OCI-LY1 (cell line): ENCODE measurements around the gene LRRC14B.

Experiments
- H2AFZ ChIP-seq: fragments of 200-600 bp; sonication (generic), shearing (Covaris generic); 2 replicates; pipeline ENCODE4 v1.6.0; 2014; ENCODE audit warnings: antibody characterized with exemption, mild to moderate bottlenecking, low read length
- H3F3A ChIP-seq: fragments of 200-600 bp; sonication (generic), shearing (Covaris generic); 2 replicates; pipeline ENCODE4 v1.6.0; 2014; ENCODE audit warnings: mild to moderate bottlenecking, antibody characterized with exemption, low read length, moderate library complexity; ENCODE audit not compliant: insufficient read depth
- H3K27ac ChIP-seq: fragments of 200-600 bp; sonication (generic); 2 replicates; pipeline ENCODE4 v1.5.1; 2014; ENCODE audit warnings: low read length, mixed run types, mild to moderate bottlenecking, low read depth; ENCODE audit not compliant: poor library complexity, severe bottlenecking
- H3K27me3 ChIP-seq: fragments of 200-600 bp; sonication (generic); 2 replicates; pipeline ENCODE4 v1.6.0; 2014; ENCODE audit warnings: antibody characterized with exemption, mild to moderate bottlenecking, low read length, moderate library complexity; ENCODE audit not compliant: insufficient read depth
- H3K36me3 ChIP-seq: fragments of 200-600 bp; sonication (generic); 2 replicates; pipeline ENCODE4 v1.6.1; 2014; ENCODE audit warnings: mild to moderate bottlenecking, antibody characterized with exemption, low read length, moderate library complexity, mixed read lengths; ENCODE audit not compliant: insufficient read depth
- H3K4me1 ChIP-seq: fragments of 200-600 bp; sonication (generic); 2 replicates; pipeline ENCODE4 v1.5.1; 2014; ENCODE audit warnings: mild to moderate bottlenecking, low read length, moderate library complexity; ENCODE audit not compliant: insufficient read depth, severe bottlenecking
- H3K4me2 ChIP-seq: fragments of 200-600 bp; sonication (generic), shearing (Covaris generic); 2 replicates; pipeline ENCODE4 v1.6.1; 2014; ENCODE audit warnings: low read length
- H3K4me3 ChIP-seq: fragments of 200-600 bp; sonication (generic); 2 replicates; pipeline ENCODE4 v1.5.1; 2014; ENCODE audit warnings: low read length, low read depth, mild to moderate bottlenecking, mixed read lengths; ENCODE audit not compliant: poor library complexity, severe bottlenecking
- H3K79me2 ChIP-seq: fragments of 200-600 bp; shearing (Covaris generic); 2 replicates; pipeline ENCODE4 v1.6.1; 2016; ENCODE audit warnings: mixed run types, low read length, mixed read lengths; ENCODE audit not compliant: insufficient read depth
- H3K9ac ChIP-seq: fragments of 200-600 bp; sonication (generic), shearing (Covaris generic); 2 replicates; pipeline ENCODE4 v1.6.1; 2014; ENCODE audit warnings: mild to moderate bottlenecking, low read length, mixed read lengths
- H3K9me2 ChIP-seq: fragments of 200-600 bp; sonication (generic), shearing (Covaris generic); 2 replicates; pipeline ENCODE4 v1.6.1; 2014; ENCODE audit warnings: low read depth, mild to moderate bottlenecking, low read length, mixed read lengths
- H3K9me3 ChIP-seq: fragments of 200-600 bp; shearing (Covaris generic); 2 replicates; pipeline ENCODE4 v1.6.1; 2014; ENCODE audit warnings: low read length, mixed read lengths
- H4K20me1 ChIP-seq: fragments of 200-600 bp; sonication (generic), shearing (Covaris generic); 2 replicates; pipeline ENCODE4 v1.6.0; 2016; ENCODE audit warnings: mild to moderate bottlenecking, low read length; ENCODE audit not compliant: insufficient read depth
- EZH2 ChIP-seq: fragments of 200-600 bp; sonication (generic), shearing (Covaris generic); IDR thresholded peaks from 2 replicates; pipeline ENCODE4 v1.8.0; 2017; ENCODE audit warnings: borderline replicate concordance, mixed run types, mild to moderate bottlenecking, antibody characterized with exemption, low read length, moderate library complexity, mixed read lengths
- TF ChIP-seq, protein P1 (sequence below): fragments of 200-600 bp; sonication (generic), shearing (Covaris generic); IDR thresholded peaks from 2 replicates; pipeline ENCODE4 v1.5.1; 2017; ENCODE audit warnings: mild to moderate bottlenecking, antibody characterized with exemption, low read length, moderate library complexity, mixed read lengths

Gene LRRC14B

DNA sequence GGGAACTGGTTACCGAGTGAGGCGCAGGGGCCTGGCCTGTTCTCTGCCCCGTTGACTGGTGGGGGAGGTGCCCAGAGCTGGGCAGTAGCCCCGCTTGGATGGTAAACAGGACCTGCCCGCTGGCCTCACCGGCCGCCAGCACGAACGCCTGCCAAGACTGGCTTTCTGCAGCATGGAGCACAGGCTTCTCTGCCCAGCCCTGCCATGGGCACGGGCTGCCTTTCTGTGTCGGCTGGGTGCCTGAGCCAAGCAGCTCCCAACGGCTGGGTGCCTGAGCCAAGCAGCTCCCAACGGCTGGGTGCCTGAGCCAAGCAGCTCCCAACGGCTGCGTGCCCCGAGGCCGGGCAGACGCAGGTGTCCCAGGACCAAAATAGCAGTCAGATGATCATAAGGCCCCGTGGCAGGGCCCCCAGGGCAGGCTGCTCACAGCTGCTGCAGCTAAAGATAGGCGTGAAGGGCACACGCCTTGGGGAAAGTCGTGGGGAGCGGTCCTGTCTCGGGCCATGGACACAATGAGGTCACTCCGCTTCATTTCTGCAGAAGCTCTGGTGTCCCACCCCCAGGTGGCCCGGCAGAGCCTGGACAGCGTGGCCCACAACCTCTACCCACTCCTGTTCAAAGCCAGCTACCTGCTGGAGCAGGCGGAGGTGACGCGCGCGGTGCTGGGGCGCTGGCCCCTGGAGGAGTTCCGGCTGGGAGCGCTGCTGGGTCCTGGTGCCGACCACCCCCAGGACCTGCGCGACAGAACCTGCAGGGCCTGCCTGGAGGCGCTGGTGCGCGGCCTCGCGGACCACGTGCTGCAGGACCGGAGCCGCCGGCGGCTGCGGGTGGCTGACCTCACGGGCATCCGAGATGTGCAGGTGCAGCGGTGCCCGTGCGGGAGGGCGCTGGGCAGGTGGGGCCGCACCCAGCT lies at the start of gene LRRC14B:
Gene LRRC14B (plus strand): TSS at position 460 of the 913 bp plus-strand sequence. CDS start 44 bp downstream, at position 504.
- Histone ChIP-seq H3K36me3 (no peaks in the 10 kb centered on the region), H3K4me2 (peak within 1 kb of the TSS; percentile 44), H3K27ac (peak within 1 kb of the TSS; percentile 79), H3K9me3 (no peaks in the 10 kb centered on the region), H3K9ac (peak within 1 kb of the TSS; percentile 51), H3K4me1 (peaks cover 62% of the 10 kb centered on the region), H2AFZ (no peak within 1 kb of the TSS), H3K27me3 (no peaks in the 10 kb centered on the region), H3K4me3 (peak within 1 kb of the TSS; percentile 28), H4K20me1 (no peaks in the 10 kb centered on the region), H3K79me2 (no peaks in the 10 kb centered on the region), H3K9me2 (no peaks in the 10 kb centered on the region), H3F3A (no peaks in the 10 kb centered on the region)
- TF ChIP-seq, protein P1, sequence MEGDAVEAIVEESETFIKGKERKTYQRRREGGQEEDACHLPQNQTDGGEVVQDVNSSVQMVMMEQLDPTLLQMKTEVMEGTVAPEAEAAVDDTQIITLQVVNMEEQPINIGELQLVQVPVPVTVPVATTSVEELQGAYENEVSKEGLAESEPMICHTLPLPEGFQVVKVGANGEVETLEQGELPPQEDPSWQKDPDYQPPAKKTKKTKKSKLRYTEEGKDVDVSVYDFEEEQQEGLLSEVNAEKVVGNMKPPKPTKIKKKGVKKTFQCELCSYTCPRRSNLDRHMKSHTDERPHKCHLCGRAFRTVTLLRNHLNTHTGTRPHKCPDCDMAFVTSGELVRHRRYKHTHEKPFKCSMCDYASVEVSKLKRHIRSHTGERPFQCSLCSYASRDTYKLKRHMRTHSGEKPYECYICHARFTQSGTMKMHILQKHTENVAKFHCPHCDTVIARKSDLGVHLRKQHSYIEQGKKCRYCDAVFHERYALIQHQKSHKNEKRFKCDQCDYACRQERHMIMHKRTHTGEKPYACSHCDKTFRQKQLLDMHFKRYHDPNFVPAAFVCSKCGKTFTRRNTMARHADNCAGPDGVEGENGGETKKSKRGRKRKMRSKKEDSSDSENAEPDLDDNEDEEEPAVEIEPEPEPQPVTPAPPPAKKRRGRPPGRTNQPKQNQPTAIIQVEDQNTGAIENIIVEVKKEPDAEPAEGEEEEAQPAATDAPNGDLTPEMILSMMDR, result no peak
- TF ChIP-seq EZH2, result no peak

DNA sequence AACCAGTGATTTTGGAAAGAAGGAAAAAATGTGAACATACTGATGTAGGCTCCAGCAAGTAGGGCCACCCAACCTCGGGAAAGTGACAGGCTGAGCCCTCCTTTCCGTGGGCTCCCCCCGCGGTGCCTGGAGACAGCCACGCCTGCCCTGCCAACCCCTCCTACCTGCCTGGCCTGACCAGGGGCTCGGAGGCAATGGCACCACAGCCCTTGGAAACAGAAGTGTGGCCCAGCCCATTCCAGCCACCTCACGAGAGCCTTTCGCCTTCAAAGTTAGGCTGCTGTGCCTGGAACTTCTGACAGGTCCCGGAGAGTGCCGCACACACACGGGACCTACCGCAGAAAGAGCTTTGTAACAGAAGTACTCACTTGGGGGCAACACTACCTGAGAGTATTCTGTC lies 49.5 kb upstream of the LRRC14B start:
- H3K9me2 ChIP-seq, result no peaks in the 10 kb centered on the region
- no peaks in the 10 kb centered on the region for H3K36me3 ChIP-seq
- H3K4me2 ChIP-seq, result no peak overlapping the region
- H3K79me2 ChIP-seq, result no peaks in the 10 kb centered on the region
- no peaks in the 10 kb centered on the region for H3F3A ChIP-seq
- TF ChIP-seq, protein P1, result no peak
- TF ChIP-seq EZH2, result no peak
- H3K27me3 ChIP-seq, result peaks cover 3% of the 10 kb centered on the region; the same call in 1 of the 2 replicates
- H4K20me1 ChIP-seq, result no peaks in the 10 kb centered on the region
- H3K9ac ChIP-seq, result no peak overlapping the region
- H3K4me3 ChIP-seq, result no peak overlapping the region
- H3K27ac ChIP-seq, result no peak overlapping the region
- no peaks in the 10 kb centered on the region for H3K9me3 ChIP-seq
- H3K4me1 ChIP-seq, result no peaks in the 10 kb centered on the region
- no peak overlapping the region for H2AFZ ChIP-seq

DNA sequence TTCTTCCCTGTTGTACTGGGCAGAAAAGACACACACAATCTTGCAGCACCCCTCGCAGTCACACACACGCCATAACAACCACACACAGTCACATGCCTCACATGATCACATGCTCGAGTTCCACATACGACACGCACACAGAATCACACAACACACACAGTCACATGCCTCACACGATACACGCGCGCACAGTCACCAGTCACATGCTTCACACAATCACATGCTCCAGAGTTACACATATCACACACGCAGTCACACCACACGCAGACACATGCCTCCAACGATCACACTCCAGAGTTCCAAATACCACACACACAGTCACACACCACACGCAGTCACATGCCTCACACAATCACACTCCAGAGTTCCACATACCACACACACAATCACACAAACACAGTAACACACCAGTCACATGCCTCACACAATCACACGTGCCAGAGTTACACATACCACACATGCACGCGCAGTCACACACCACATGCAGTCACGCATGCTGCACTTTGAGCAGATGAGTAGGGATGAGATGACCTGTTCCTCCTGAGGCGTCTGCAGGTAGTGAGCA lies 49.0 kb upstream of the LRRC14B start:
- TF ChIP-seq, protein P1, result no peak
- no peak for TF ChIP-seq EZH2
- H3K9me3 ChIP-seq, result peaks cover 2% of the 10 kb centered on the region; the same call in 1 of the 2 replicates
- H3K4me1 ChIP-seq, result no peaks in the 10 kb centered on the region
- no peak overlapping the region for H2AFZ ChIP-seq
- no peak overlapping the region for H3K27ac ChIP-seq
- no peaks in the 10 kb centered on the region for H3K9me2 ChIP-seq
- no peaks in the 10 kb centered on the region for H3K79me2 ChIP-seq
- no peak overlapping the region for H3K4me2 ChIP-seq
- H3K36me3 ChIP-seq, result no peaks in the 10 kb centered on the region
- no peaks in the 10 kb centered on the region for H4K20me1 ChIP-seq
- no peaks in the 10 kb centered on the region for H3K27me3 ChIP-seq
- H3K4me3 ChIP-seq, result no peak overlapping the region
- no peaks in the 10 kb centered on the region for H3F3A ChIP-seq
- H3K9ac ChIP-seq, result no peak overlapping the region
